GM21717 (cell line): ENCODE results near the gene ZDHHC14.

Experiments
- ATAC-seq: cut with Tn5 transposase; IDR thresholded peaks from one replicate; pipeline ENCODE4 v1.9.1; 2021; ENCODE audit warnings: mild to moderate bottlenecking, moderate library complexity; ENCODE audit not compliant: unreplicated experiment

ZDHHC14 gene

GRCh38 chr6:157513619-157514485, 132.9 kb downstream of the ZDHHC14 start:
- no peak for ATAC-seq

GRCh38 chr6:157514659-157515496, 133.9 kb downstream of the ZDHHC14 start:
- no peak for ATAC-seq

GRCh38 chr6:157516319-157517026, 135.5 kb downstream of the ZDHHC14 start:
- no peak for ATAC-seq

- no peak for ATAC-seq
Measured at GRCh38 chr6:157517601-157518359, 136.8 kb downstream of the ZDHHC14 start.

- no peak for ATAC-seq
Measured at GRCh38 chr6:157518397-157519250, 137.6 kb downstream of the ZDHHC14 start.

GRCh38 chr6:157519255-157520116, 138.5 kb downstream of the ZDHHC14 start:
- no peak for ATAC-seq

GRCh38 chr6:157520117-157520406, 139.1 kb downstream of the ZDHHC14 start:
- no peak for ATAC-seq

GRCh38 chr6:157520596-157521361, 139.8 kb downstream of the ZDHHC14 start:
- ATAC-seq, result no peak

GRCh38 chr6:157521362-157522335, 140.7 kb downstream of the ZDHHC14 start:
- no peak for ATAC-seq

- ATAC-seq, result no peak
Measured at GRCh38 chr6:157522472-157522871, 141.5 kb downstream of the ZDHHC14 start.

- ATAC-seq, result no peak
Measured at GRCh38 chr6:157524735-157525134, 143.7 kb downstream of the ZDHHC14 start.

- ATAC-seq, result no peak
Measured at GRCh38 chr6:157525292-157525889, 144.4 kb downstream of the ZDHHC14 start.

- no peak for ATAC-seq
Measured at GRCh38 chr6:157525918-157526425, 145.0 kb downstream of the ZDHHC14 start.

- ATAC-seq, result no peak
Measured at GRCh38 chr6:157527471-157527907, 146.5 kb downstream of the ZDHHC14 start.

- no peak for ATAC-seq
Measured at GRCh38 chr6:157528931-157529653, 148.1 kb downstream of the ZDHHC14 start.

GRCh38 chr6:157529654-157530039, 148.7 kb downstream of the ZDHHC14 start:
- no peak for ATAC-seq
